Upper lobe of left lung (tissue), 4 donors: ENCODE results near the gene CORO7.

Experiments
- CTCF ChIP-seq, 6 experiments: fragments of 450-650 bp in 4 of 6; fragments of 200-600 bp in 2 of 6; sonication (generic) in 2 of 6; IDR thresholded peaks; one replicate each; pipeline ENCODE4 v1.5.1; 2016 to 2019; ENCODE audit warnings: antibody characterized with exemption in 6 of 6
- POLR2A ChIP-seq, 4 donors: fragments of 450-650 bp; IDR thresholded peaks; one replicate each; pipeline ENCODE4 v1.5.1; 2016 to 2017; ENCODE audit warnings: antibody characterized with exemption in 4 of 4, mild to moderate bottlenecking in 2 of 4

- TF ChIP-seq POLR2A (IDR thresholded peaks at IDR 0.05), result no peak
- TF ChIP-seq CTCF (IDR thresholded peaks at IDR 0.05), result no peak
Observed at GRCh38 chr16:4433914-4434787, 17.8 kb upstream of the CORO7 start.
